A549 (cell line): ENCODE data around the gene OR10W1.

ENCODE experiments used
- CBX8 ChIP-seq: fragments of 200-600 bp; sonication (generic); IDR thresholded peaks from 2 replicates; pipeline ENCODE4 v1.6.1; 2016
- CHD2 ChIP-seq: fragments of 150-350 bp; IDR thresholded peaks from 2 replicates; pipeline ENCODE4 v1.6.1; 2014; ENCODE audit warnings: low read length; ENCODE audit not compliant: partially characterized antibody
- CTCF ChIP-seq: fragments of >200 bp; sonication (Bioruptor Twin); formaldehyde crosslinking; IDR thresholded peaks from 3 replicates; pipeline ENCODE4 v1.5.1; 2016
- EP300 ChIP-seq, 2 experiments: fragments of >200 bp; sonication (Bioruptor Twin); formaldehyde crosslinking; IDR thresholded peaks; 2 replicates in 1 of 2; 3 replicates in 1 of 2; pipeline ENCODE4 v1.6.1; 2016 to 2017
- JUN ChIP-seq, 2 experiments: fragments of >200 bp; sonication (Bioruptor Twin); formaldehyde crosslinking; IDR thresholded peaks; 2 replicates in 1 of 2; 3 replicates in 1 of 2; pipeline ENCODE4 v1.6.1; 2016 to 2017
- POLR2A ChIP-seq: IDR thresholded peaks from 2 replicates; pipeline ENCODE4 v1.6.1; 2012; ENCODE audit warnings: mild to moderate bottlenecking, low read length
- REST ChIP-seq: fragments of 200-600 bp; sonication (generic); IDR thresholded peaks from 2 replicates; pipeline ENCODE4 v1.6.1; 2016; ENCODE audit warnings: antibody characterized with exemption, mild to moderate bottlenecking, moderate library complexity

DNA sequence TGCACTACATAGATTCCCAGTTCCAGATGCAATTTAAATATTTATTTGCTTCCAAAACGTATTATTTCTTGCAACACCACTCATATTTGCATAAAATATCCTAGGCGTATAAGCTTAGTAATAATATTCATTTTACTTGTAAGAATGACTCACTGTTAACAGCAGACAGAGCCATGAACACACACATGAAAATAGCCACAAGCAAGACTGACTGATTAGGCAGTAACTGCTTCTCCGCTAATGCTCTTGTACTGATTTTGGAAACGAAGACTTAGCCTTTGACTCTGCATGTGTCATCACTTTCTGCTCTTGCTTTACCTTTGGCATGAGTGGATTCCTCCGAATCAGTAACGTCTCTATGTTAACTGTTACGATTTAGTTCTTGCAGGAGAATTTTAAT is 45.3 kb downstream of the OR10W1 start:
- TF ChIP-seq CHD2, result no peak
- no peak for TF ChIP-seq CTCF
- no peak for TF ChIP-seq REST
- TF ChIP-seq EP300 (IDR thresholded peaks at IDR 0.05), result no peak
- TF ChIP-seq POLR2A, result no peak
- TF ChIP-seq CBX8, result no peak
- no peak for TF ChIP-seq JUN (IDR thresholded peaks at IDR 0.05)
